Measurements from ENCODE around the gene PDZD4.
A peak's percentile ranks its signal among the peaks of the same experiment; 100 is the strongest.

The PDZD4 gene

DNA sequence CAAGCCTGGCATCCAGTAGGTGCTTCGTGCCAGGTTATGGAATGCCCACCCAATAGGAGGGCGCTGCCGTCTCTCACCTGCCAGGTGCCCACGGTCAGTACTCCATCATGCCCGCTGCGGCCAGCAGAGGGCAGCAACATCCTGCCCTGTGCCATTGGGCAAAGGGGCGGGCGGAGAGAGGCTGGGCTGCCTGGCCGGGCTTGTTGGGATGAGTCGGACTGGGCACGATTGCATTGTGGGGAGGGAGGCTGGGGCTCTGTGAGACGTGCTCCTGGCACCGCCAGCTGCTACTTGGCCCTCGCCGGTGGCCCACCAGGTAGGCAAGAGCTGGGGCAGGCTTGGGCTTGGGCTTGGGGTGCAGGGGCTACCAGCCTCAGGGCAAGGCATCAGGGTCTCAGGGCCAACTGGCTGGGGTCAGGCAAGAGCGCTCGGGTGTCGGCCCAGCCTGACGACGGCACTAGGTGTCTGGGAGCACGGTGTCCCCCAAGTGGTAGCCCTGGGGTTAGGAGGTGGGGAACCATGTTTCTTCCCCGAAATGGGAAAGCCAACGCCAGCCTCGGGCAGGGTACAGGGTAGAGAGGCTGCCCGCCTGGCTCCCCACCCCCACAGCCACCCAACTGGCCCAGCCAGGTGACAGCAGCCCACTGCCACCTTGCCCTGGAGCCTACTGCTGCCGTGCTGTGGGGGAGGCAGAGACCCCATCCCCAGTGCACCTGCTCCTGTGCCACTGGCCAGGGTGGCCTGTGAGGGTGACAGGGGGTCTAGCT lies 66.2 kb downstream of the PDZD4 start, which contains the start of gene PLXNB3:
Gene PLXNB3, plus strand, starts transcription at position 261 of the 767 bp plus-strand sequence. CDS start 1,287 bp downstream, outside the sequence.
- no peak within 1 kb of the TSS for H3K27ac Mint-ChIP-seq
- no peak within 1 kb of the TSS for H3K4me3 Mint-ChIP-seq

GRCh38 chrX:153763298-153763932 lies 66.9 kb downstream of the PDZD4 start:
- Mint-ChIP-seq H3K27me3 (peaks cover 13% of the 10 kb centered on the region), H3K36me3 (ENCODE audit: low read depth) (no peaks in the 10 kb centered on the region), H3K27ac (no peak overlapping the region), H3K4me3 (no peak overlapping the region), H3K9me3 (no peaks in the 10 kb centered on the region), H3K4me1 (ENCODE audit: low read depth) (peaks cover 16% of the 10 kb centered on the region)
- no peak for DNase-seq

More for the DNA sequence above, 66.2 kb downstream of the PDZD4 start, which contains the start of gene PLXNB3:
- Mint-ChIP-seq H3K27me3 (peaks cover 10% of the 10 kb centered on the region), H3K36me3 (ENCODE audit: low read depth) (no peaks in the 10 kb centered on the region), H3K4me1 (ENCODE audit: low read depth) (peaks cover 16% of the 10 kb centered on the region), H3K9me3 (no peaks in the 10 kb centered on the region)
- peak; percentile 86 for DNase-seq

- Mint-ChIP-seq H3K4me1 (ENCODE audit: low read depth) (peaks cover 13% of the 10 kb centered on the region), H3K4me3 (no peak overlapping the region), H3K36me3 (ENCODE audit: low read depth) (no peaks in the 10 kb centered on the region), H3K27ac (no peak overlapping the region), H3K27me3 (peaks cover 15% of the 10 kb centered on the region), H3K9me3 (no peaks in the 10 kb centered on the region)
- DNase-seq = no peak
Observed at GRCh38 chrX:153762626-153763173, 67.6 kb downstream of the PDZD4 start.

- Mint-ChIP-seq H3K27me3 (peaks cover 23% of the 10 kb centered on the region), H3K27ac (no peak overlapping the region), H3K36me3 (ENCODE audit: low read depth) (no peaks in the 10 kb centered on the region), H3K4me1 (ENCODE audit: low read depth) (peaks cover 13% of the 10 kb centered on the region), H3K9me3 (no peaks in the 10 kb centered on the region), H3K4me3 (no peak overlapping the region)
- no peak for DNase-seq
Observed at GRCh38 chrX:153761863-153762262, 68.5 kb downstream of the PDZD4 start.

- no peak overlapping the region for H3K4me3 Mint-ChIP-seq
Observed at GRCh38 chrX:153755136-153755535, 75.2 kb downstream of the PDZD4 start.

More at GRCh38 chrX:153755136-153755535, 75.2 kb downstream of the PDZD4 start:
- Mint-ChIP-seq H3K9me3 (no peaks in the 10 kb centered on the region), H3K4me1 (ENCODE audit: low read depth) (no peaks in the 10 kb centered on the region), H3K27ac (no peak overlapping the region), H3K36me3 (ENCODE audit: low read depth) (no peaks in the 10 kb centered on the region), H3K27me3 (peaks cover 43% of the 10 kb centered on the region)
- no peak for DNase-seq
